ENCODE results near the gene PUS7L.

PUS7L gene

GRCh38 chr12:43761500-43761899 lies 2.9 kb upstream of the PUS7L start:
- Histone ChIP-seq H3K27me3 (ENCODE audit: control insufficient read depth in 3 of 3, insufficient read depth in 3 of 3, low read depth in 1 of 3, low read length in 3 of 3) (no peaks in the 10 kb centered on the region), H3K4me1 (ENCODE audit: control insufficient read depth in 2 of 2, insufficient read depth in 1 of 2, low read depth in 1 of 2, low read length in 2 of 2) (peaks cover 0 to 4% of the 10 kb centered on the region in 2 donors), H2BK15ac (ENCODE audit: low read length) (no peak overlapping the region), H3K27ac (replicated peaks; ENCODE audit: low read length) (no peak overlapping the region), H2BK12ac (ENCODE audit: low read length) (no peak overlapping the region), H3K9me3 (replicated peaks in 1 of 2; ENCODE audit: control insufficient read depth in 2 of 2, insufficient read depth in 1 of 2, low read depth in 1 of 2, low read length in 2 of 2) (no peaks in the 10 kb centered on the region), H3K18ac (ENCODE audit: low read length) (no peak overlapping the region), H3K23ac (ENCODE audit: low read depth, low read length, poor library complexity) (no peak overlapping the region), H3K4ac (ENCODE audit: low read length) (no peak overlapping the region), H2AFZ (ENCODE audit: low read length) (no peak overlapping the region), H3K9ac (ENCODE audit: low read depth, low read length, poor library complexity) (no peak overlapping the region), H2BK5ac (ENCODE audit: low read length) (no peak overlapping the region), H2BK120ac (ENCODE audit: low read depth, low read length) (no peak overlapping the region), H3K4me3 (ENCODE audit: low read length in 2 of 2) (no peak overlapping the region), H2AK5ac (ENCODE audit: low read depth, low read length) (no peak overlapping the region), H3K14ac (ENCODE audit: low read length) (no peak overlapping the region), H4K8ac (ENCODE audit: low read depth, low read length) (no peak overlapping the region), H3K4me2 (ENCODE audit: insufficient read depth, low read length, poor library complexity, severe bottlenecking) (no peak overlapping the region), H3K79me1 (ENCODE audit: low read depth, low read length) (peaks cover 3% of the 10 kb centered on the region), H4K91ac (ENCODE audit: low read depth, low read length, poor library complexity) (no peak overlapping the region), H3K36me3 (replicated peaks in 1 of 2; ENCODE audit: control insufficient read depth in 2 of 2, insufficient read depth in 2 of 2, low read length in 2 of 2) (no peaks in the 10 kb centered on the region)
- no peak for DNase-seq (ENCODE audit: low spot score)

- no peak overlapping the region for H3K4me2 ChIP-seq (ENCODE audit: insufficient read depth, low read length, poor library complexity, severe bottlenecking)
- no peak for DNase-seq (ENCODE audit: low spot score)
- H2AFZ ChIP-seq (ENCODE audit: low read length): no peak overlapping the region
- WGBS, 2 donors (ENCODE audit: extremely low coverage in 2 of 2, insufficient read length in 2 of 2, insufficient replicate concordance in 1 of 2): no CpG with 5 or more reads among the region's 2 CpGs
- no peaks in the 10 kb centered on the region for H3K36me3 ChIP-seq (replicated peaks in 1 of 2; ENCODE audit: control insufficient read depth in 2 of 2, insufficient read depth in 2 of 2, low read length in 2 of 2)
- no peak overlapping the region for H2AK5ac ChIP-seq (ENCODE audit: low read depth, low read length)
- no peak overlapping the region for H3K27ac ChIP-seq (replicated peaks; ENCODE audit: low read length)
- no peak overlapping the region for H3K14ac ChIP-seq (ENCODE audit: low read length)
- H2BK120ac ChIP-seq (ENCODE audit: low read depth, low read length): no peak overlapping the region
- no peak overlapping the region for H4K8ac ChIP-seq (ENCODE audit: low read depth, low read length)
- no peak overlapping the region for H3K4ac ChIP-seq (ENCODE audit: low read length)
- H3K9ac ChIP-seq (ENCODE audit: low read depth, low read length, poor library complexity): no peak overlapping the region
- peaks cover 0 to 4% (median 0%) of the 10 kb centered on the region in 3 experiments for H3K27me3 ChIP-seq (ENCODE audit: control insufficient read depth in 3 of 3, insufficient read depth in 3 of 3, low read depth in 1 of 3, low read length in 3 of 3)
- no peak overlapping the region for H4K91ac ChIP-seq (ENCODE audit: low read depth, low read length, poor library complexity)
- no peak overlapping the region for H3K18ac ChIP-seq (ENCODE audit: low read length)
- H3K4me1 ChIP-seq (ENCODE audit: control insufficient read depth in 2 of 2, insufficient read depth in 1 of 2, low read depth in 1 of 2, low read length in 2 of 2): peaks cover 0 to 4% of the 10 kb centered on the region in 2 donors
- no peaks in the 10 kb centered on the region for H3K9me3 ChIP-seq (replicated peaks in 1 of 2; ENCODE audit: control insufficient read depth in 2 of 2, insufficient read depth in 1 of 2, low read depth in 1 of 2, low read length in 2 of 2)
- no peak overlapping the region for H2BK15ac ChIP-seq (ENCODE audit: low read length)
- no peak overlapping the region for H2BK5ac ChIP-seq (ENCODE audit: low read length)
- H3K4me3 ChIP-seq (ENCODE audit: low read length in 2 of 2): no peak overlapping the region
- H3K79me1 ChIP-seq (ENCODE audit: low read depth, low read length): peaks cover 3% of the 10 kb centered on the region
- peak overlapping the region; percentile 6 for H2BK12ac ChIP-seq (ENCODE audit: low read length)
- no peak overlapping the region for H3K23ac ChIP-seq (ENCODE audit: low read depth, low read length, poor library complexity)
Measured at GRCh38 chr12:43760396-43760795, 1.8 kb upstream of the PUS7L start.

GRCh38 chr12:43758247-43758727 lies 303 bp downstream of the PUS7L start:
- no peak overlapping the region for H2BK12ac ChIP-seq (ENCODE audit: low read length)
- peak overlapping the region; percentile 75 for H3K14ac ChIP-seq (ENCODE audit: low read length)
- H2AK5ac ChIP-seq (ENCODE audit: low read depth, low read length): no peak overlapping the region
- H3K79me1 ChIP-seq (ENCODE audit: low read depth, low read length): peaks cover 3% of the 10 kb centered on the region
- H3K36me3 ChIP-seq (replicated peaks in 1 of 2; ENCODE audit: control insufficient read depth in 2 of 2, insufficient read depth in 2 of 2, low read length in 2 of 2): no peaks in the 10 kb centered on the region
- no peak overlapping the region for H4K91ac ChIP-seq (ENCODE audit: low read depth, low read length, poor library complexity)
- H4K8ac ChIP-seq (ENCODE audit: low read depth, low read length): no peak overlapping the region
- H2AFZ ChIP-seq (ENCODE audit: low read length): no peak overlapping the region
- no CpG with 5 or more reads among the region's 18 CpGs for WGBS, 2 donors (ENCODE audit: extremely low coverage in 2 of 2, insufficient read length in 2 of 2, insufficient replicate concordance in 1 of 2)
- H2BK15ac ChIP-seq (ENCODE audit: low read length): no peak overlapping the region
- H3K23ac ChIP-seq (ENCODE audit: low read depth, low read length, poor library complexity): peak overlapping the region; percentile 93
- peak overlapping the region; percentile 83 for H3K18ac ChIP-seq (ENCODE audit: low read length)
- no peak overlapping the region for H2BK120ac ChIP-seq (ENCODE audit: low read depth, low read length)
- no peak overlapping the region for H3K4ac ChIP-seq (ENCODE audit: low read length)
- peaks cover 0 to 4% (median 0%) of the 10 kb centered on the region in 3 experiments for H3K27me3 ChIP-seq (ENCODE audit: control insufficient read depth in 3 of 3, insufficient read depth in 3 of 3, low read depth in 1 of 3, low read length in 3 of 3)
- H3K27ac ChIP-seq (replicated peaks; ENCODE audit: low read length): no peak overlapping the region
- H2BK5ac ChIP-seq (ENCODE audit: low read length): no peak overlapping the region
- peak; percentile 24 for DNase-seq (ENCODE audit: low spot score)
- peak overlapping the region in 1 of 2 donors; percentile 78 for H3K4me3 ChIP-seq (ENCODE audit: low read length in 2 of 2)
- peak overlapping the region; percentile 34 for H3K4me2 ChIP-seq (ENCODE audit: insufficient read depth, low read length, poor library complexity, severe bottlenecking)
- H3K9ac ChIP-seq (ENCODE audit: low read depth, low read length, poor library complexity): peak overlapping the region; percentile 87
- H3K4me1 ChIP-seq (ENCODE audit: control insufficient read depth in 2 of 2, insufficient read depth in 1 of 2, low read depth in 1 of 2, low read length in 2 of 2): peaks cover 0 to 4% of the 10 kb centered on the region in 2 donors
- H3K9me3 ChIP-seq (replicated peaks in 1 of 2; ENCODE audit: control insufficient read depth in 2 of 2, insufficient read depth in 1 of 2, low read depth in 1 of 2, low read length in 2 of 2): no peaks in the 10 kb centered on the region

- Histone ChIP-seq H3K4ac (ENCODE audit: low read length) (no peak overlapping the region), H2AK5ac (ENCODE audit: low read depth, low read length) (no peak overlapping the region), H3K27ac (replicated peaks; ENCODE audit: low read length) (no peak overlapping the region), H2BK120ac (ENCODE audit: low read depth, low read length) (no peak overlapping the region), H2AFZ (ENCODE audit: low read length) (no peak overlapping the region), H3K9ac (ENCODE audit: low read depth, low read length, poor library complexity) (no peak overlapping the region), H3K36me3 (replicated peaks in 1 of 2; ENCODE audit: control insufficient read depth in 2 of 2, insufficient read depth in 2 of 2, low read length in 2 of 2) (peaks cover 0 to 3% of the 10 kb centered on the region in 2 donors), H3K79me1 (ENCODE audit: low read depth, low read length) (peaks cover 3% of the 10 kb centered on the region), H4K8ac (ENCODE audit: low read depth, low read length) (no peak overlapping the region), H4K91ac (ENCODE audit: low read depth, low read length, poor library complexity) (no peak overlapping the region), H3K18ac (ENCODE audit: low read length) (no peak overlapping the region), H2BK15ac (ENCODE audit: low read length) (no peak overlapping the region), H3K27me3 (ENCODE audit: control insufficient read depth in 3 of 3, insufficient read depth in 3 of 3, low read depth in 1 of 3, low read length in 3 of 3) (peaks cover 0 to 4% (median 0%) of the 10 kb centered on the region in 3 experiments), H3K14ac (ENCODE audit: low read length) (no peak overlapping the region), H3K4me1 (ENCODE audit: control insufficient read depth in 2 of 2, insufficient read depth in 1 of 2, low read depth in 1 of 2, low read length in 2 of 2) (peaks cover 0 to 4% of the 10 kb centered on the region in 2 donors), H2BK5ac (ENCODE audit: low read length) (no peak overlapping the region), H3K4me3 (ENCODE audit: low read length in 2 of 2) (no peak overlapping the region), H3K9me3 (replicated peaks in 1 of 2; ENCODE audit: control insufficient read depth in 2 of 2, insufficient read depth in 1 of 2, low read depth in 1 of 2, low read length in 2 of 2) (no peaks in the 10 kb centered on the region), H2BK12ac (ENCODE audit: low read length) (no peak overlapping the region), H3K23ac (ENCODE audit: low read depth, low read length, poor library complexity) (no peak overlapping the region), H3K4me2 (ENCODE audit: insufficient read depth, low read length, poor library complexity, severe bottlenecking) (no peak overlapping the region)
- no CpG with 5 or more reads among the region's 3 CpGs for WGBS, 2 donors (ENCODE audit: extremely low coverage in 2 of 2, insufficient read length in 2 of 2, insufficient replicate concordance in 1 of 2)
- no peak for DNase-seq (ENCODE audit: low spot score)
Measured at GRCh38 chr12:43754015-43754414, 4.6 kb downstream of the PUS7L start.
